GM19240 (cell line): Measurements from ENCODE around the gene ROR1.

ENCODE experiments used
- DNase-seq: peaks from one replicate; pipeline ENCODE4 v3.0.0; 2011; ENCODE audit warnings: low spot score; ENCODE audit not compliant: insufficient read length

ROR1 gene

DNA sequence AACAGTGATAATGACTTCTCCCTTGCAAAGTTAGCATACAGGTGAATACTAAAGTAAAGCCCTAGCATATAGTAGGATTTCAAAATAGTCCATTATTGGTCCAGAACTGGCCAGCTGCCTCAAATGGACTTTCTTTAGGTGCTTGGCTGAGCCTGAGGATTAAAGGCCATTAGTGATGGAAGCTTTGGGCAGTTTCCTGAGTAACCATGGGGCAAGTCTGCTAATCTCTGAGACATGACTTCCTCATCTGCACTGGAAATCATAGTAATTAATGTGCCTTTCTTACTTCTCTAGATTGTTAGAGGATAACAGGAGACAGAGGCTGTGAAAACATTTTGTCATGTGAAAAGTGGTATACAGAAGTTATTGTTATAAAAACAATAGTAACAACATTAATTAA is 273.1 kb downstream of the ROR1 start:
- no peak for DNase-seq

DNA sequence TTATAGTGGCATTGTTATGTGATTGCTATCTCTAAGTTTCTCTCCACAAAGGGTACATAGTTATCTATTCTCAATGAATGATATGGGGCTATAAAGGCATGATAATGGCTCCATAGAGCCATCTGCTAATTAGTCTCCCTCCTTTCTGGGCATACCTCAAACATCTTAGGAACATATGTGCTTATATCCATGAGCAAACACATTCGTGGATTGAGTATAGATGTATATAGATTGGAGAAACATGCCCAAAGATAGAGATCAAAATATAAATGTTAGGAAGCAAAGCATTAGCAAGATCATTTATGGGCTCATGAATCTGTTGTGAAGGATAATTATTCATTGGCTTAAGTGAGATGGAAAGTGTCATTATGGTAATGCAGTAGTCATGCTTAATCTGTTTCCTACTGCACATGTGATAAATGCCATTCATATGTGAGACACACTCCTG is 273.8 kb downstream of the ROR1 start:
- no peak for DNase-seq

GRCh38 chr1:64049900-64050540 is 276.2 kb downstream of the ROR1 start:
- DNase-seq = no peak

DNA sequence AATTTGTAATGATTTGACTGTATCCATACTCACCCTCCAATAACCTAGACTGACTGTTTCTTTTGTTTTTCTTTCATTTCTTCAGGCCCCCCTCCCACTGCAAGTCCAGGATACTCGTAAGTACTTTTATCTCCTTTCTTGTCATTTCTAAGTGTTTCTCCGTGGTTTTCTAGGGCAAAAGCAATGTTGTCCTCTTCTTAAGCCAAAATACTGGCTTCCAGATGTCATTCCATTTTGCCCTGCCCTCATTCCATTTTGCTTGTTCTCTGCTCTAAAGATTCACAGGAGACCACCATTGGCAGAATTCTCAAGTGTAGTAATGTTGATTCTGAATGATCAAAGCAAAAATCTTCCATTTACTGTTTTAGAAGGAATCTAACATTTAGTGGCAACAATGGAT is 276.8 kb downstream of the ROR1 start:
- DNase-seq = no peak

- DNase-seq = no peak
Measured at GRCh38 chr1:64051796-64052195, 278.0 kb downstream of the ROR1 start.

- DNase-seq = no peak
Measured at GRCh38 chr1:64052777-64053176, 279.0 kb downstream of the ROR1 start.

DNA sequence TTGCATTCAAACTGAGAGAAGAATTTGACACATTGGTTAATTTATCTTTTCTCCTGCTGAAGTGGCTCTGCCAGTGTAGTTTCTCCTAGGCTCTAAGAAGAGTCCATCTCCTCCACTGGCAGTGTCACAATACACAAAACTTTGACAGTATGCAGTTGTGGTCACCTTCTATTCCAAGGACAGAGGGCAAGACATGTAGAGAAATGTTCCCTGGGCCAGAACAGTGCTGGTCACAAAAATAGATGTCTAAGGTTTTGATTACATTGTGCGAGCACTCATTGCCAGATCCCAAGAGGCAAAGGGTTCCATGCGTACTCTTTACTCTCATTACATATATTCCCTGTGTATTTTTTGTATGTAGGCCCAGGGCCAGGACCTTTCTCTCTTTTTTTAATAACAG is 281.5 kb downstream of the ROR1 start:
- DNase-seq = no peak

GRCh38 chr1:64059556-64059955 is 285.7 kb downstream of the ROR1 start:
- no peak for DNase-seq

DNA sequence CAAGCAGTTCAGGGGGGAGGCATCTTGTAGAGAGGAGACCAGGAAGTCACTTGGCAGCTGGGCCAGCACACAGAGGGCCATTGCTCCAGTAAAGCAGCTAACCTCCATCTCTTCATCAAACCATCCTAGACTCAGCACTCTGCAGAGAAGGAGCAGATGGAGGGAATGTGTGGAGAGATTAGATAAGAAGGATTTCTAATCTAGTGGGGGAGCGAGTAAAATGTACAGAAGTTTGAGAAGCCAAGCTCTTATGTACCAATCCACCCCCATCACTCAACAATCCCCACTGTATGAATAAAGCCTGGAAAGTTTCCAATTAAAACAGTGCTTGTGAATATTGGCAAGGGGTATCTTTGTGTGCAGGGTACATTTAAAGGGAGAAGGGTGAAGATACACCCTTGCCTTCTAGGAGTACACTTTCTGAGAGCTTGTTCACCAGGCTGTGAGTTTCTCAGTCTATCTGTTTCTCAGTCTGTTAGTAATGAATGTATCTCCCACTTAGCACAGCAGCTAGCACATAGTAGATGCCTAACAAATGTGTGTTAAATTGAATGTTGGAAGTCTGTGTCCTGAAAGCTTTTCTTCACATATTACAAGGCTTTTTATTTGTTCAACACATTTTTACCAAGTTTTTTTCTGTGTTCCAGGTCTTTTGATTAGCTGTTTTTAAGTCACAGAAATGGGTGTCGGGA is 286.9 kb downstream of the ROR1 start:
- DNase-seq = no peak

GRCh38 chr1:64061430-64062104 is 287.8 kb downstream of the ROR1 start:
- DNase-seq = no peak

- DNase-seq = no peak
Measured at GRCh38 chr1:64062529-64062928, 288.7 kb downstream of the ROR1 start.

DNA sequence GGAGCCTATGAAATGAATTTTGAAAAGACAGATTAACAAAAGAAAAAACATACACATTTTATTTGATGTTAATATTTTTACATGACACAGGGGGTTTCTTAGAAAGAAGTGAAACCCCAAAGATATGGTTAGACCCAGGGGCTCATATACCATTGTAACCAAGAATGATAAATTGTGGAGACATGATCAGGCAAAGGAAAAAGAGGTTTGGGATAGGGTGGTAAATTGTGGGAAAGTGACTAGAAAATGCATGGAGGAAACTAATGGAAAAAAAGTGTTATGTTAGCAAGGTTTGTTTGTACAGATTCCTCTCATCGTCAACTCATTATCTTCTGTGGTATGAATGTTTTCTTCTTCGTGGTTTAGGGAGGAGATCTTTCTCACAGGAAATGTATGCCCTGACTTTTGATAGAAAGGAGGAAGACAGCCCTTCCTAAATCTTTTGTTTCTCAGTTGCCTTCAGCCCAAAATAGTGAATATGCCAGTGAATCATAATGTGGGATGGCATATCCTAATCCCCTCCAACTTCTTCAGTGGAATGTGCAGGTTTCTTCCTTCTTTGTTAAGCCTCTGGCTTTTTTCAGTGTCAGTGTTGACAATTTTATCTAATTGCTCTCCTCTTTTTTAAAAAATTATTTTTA is 289.2 kb downstream of the ROR1 start:
- DNase-seq = no peak

DNA sequence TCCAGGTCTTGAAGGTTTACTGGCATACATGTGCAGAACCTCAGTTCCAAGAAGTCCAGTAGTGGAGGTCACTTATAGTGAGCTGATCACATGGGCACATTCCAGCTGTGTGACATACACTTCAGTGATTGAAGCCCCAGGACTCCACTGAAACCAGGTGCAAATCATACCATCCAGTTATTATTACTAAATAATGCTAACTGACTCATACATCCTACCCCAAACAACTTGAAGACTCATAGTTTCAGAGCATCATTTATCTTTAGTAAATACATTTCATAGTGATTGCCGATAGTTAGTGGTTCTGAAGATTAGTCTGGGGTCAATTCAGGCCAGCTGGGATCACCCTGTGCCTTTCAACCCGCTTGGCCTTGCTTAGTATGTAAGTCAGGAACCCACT is 291.8 kb downstream of the ROR1 start:
- DNase-seq = no peak

GRCh38 chr1:64072089-64072793 is 298.4 kb downstream of the ROR1 start:
- DNase-seq = no peak

- no peak for DNase-seq
Measured at GRCh38 chr1:64073705-64074104, 299.9 kb downstream of the ROR1 start.

GRCh38 chr1:64074767-64075166 is 300.9 kb downstream of the ROR1 start:
- DNase-seq = no peak

DNA sequence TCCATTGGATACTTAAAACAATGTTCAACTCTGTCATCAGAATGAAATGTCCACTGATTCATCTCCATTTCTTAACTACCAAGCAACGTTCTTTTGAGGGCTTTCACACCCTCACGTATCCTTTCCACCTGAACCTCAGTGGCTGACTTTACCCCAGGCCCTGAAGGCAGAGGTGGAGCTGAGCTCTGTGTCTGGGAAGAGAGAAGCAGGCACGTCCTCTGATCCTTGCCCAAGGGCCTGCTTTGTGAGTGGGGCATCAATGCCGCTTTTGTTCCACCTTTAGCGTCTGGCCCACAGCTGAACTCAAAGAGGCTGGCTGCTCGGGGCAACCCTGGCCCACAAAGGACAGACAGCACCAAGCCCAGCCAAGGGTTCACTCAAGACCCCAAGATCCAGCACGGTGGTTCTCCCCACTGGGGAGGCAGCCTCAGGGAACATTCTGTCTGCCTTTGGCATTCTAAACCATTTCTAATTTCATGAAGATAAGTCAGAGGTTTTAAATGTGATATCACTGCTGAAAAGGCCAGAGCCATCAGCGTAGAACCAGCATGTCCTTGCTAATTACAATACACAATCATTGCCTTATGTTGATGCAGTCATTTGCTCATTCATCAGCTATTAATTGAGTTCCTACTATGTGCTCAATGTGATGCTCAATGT is 303.6 kb downstream of the ROR1 start:
- DNase-seq = no peak

GRCh38 chr1:64080941-64081562 is 307.2 kb downstream of the ROR1 start:
- DNase-seq = no peak

DNA sequence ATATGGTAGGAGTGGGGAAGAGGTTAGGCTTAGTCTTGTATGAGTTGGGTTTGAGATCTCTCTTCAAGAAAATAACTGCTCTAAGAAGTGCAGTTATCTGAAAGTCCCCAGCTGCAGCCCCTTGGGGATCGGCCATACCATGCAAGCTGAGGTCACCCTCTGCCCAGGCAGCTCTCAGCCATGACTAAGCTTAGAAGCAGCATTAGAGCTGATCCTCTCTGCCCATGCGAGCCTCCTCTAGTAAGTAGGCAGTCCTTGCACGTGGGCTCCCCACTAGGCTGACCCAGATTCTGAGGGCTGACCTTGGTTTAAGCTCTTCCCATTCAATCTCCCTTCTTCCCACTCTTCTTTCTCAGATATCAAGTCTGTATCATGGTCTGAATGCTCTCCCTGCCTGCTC is 308.6 kb downstream of the ROR1 start:
- DNase-seq = no peak

DNA sequence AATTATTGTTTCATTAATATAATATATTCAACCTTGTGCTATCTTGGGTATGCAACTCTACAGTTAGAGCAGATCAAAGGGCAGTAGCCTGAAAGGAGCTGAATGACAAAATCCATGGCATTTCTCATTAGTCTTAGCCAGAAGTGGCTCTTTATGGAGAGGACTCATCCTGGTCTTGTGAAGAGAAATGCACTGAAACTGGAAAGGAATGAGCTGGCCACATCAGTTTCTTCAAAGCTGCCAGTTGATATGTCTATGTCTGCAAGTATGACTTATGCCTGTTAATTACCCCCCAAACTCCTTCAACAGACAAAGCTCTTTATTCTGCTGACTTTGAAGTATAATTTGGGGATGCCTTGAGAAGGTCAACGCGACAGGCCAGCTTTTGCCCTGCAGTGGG is 310.6 kb downstream of the ROR1 start:
- DNase-seq = no peak

DNA sequence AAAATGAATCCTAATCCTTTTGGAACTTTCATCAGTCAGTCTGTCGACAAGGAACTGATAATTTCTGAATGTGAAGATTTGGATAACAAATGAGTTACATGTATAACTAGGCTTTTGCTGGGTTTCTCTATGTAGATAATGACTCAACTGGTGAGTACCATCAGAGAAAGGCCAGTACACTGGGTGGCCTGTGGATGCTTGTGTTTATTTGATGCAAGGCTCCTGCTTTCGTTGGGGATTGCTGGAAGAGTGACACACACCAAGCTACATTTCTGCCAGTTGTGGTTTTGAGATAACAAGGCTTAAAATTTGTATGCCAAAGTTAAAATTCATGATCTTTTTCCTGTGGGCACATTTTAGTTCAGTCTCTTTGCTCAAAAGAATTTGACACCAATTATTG is 314.0 kb downstream of the ROR1 start:
- DNase-seq = no peak
